Globus pallidus (tissue), 1 donor: ENCODE results near the gene FGF11.
A peak's percentile ranks its signal among the peaks of the same experiment; 100 is the strongest.

ENCODE experiments used
- DNase-seq: peaks from one replicate; pipeline ENCODE4 v3.0.0-alpha.2; 2015; ENCODE audit warnings: low spot score

The FGF11 gene

DNA sequence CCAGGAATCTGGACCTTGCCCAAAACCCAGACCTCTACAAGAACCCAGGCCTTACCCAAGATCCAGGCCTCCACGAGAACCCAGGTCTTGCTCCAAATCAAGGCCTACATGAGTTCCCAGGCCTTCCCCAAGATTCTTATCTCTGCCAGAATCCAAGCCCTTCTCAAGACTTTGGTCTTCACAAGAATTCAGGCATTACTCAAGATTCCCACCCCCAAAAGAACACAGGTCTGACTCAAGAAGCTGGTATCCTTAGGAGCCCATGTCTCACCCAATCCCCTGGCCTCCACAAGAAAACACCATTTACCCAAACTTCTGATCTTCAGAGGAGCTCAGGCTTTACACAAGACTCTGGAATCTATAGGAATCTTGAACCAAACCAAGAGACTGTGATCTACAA lies 8.1 kb upstream of the FGF11 start:
- no peak for DNase-seq

GRCh38 chr17:7432296-7432695 lies 7.0 kb upstream of the FGF11 start:
- no peak for DNase-seq

GRCh38 chr17:7435676-7436555 lies 3.4 kb upstream of the FGF11 start:
- DNase-seq, result no peak

- peak; percentile 76 for DNase-seq
Observed at GRCh38 chr17:7436556-7437368, 2.5 kb upstream of the FGF11 start.

GRCh38 chr17:7437369-7437863 lies 1.9 kb upstream of the FGF11 start:
- no peak for DNase-seq

GRCh38 chr17:7437950-7438614 lies 1.2 kb upstream of the FGF11 start:
- peak; percentile 59 for DNase-seq

DNA sequence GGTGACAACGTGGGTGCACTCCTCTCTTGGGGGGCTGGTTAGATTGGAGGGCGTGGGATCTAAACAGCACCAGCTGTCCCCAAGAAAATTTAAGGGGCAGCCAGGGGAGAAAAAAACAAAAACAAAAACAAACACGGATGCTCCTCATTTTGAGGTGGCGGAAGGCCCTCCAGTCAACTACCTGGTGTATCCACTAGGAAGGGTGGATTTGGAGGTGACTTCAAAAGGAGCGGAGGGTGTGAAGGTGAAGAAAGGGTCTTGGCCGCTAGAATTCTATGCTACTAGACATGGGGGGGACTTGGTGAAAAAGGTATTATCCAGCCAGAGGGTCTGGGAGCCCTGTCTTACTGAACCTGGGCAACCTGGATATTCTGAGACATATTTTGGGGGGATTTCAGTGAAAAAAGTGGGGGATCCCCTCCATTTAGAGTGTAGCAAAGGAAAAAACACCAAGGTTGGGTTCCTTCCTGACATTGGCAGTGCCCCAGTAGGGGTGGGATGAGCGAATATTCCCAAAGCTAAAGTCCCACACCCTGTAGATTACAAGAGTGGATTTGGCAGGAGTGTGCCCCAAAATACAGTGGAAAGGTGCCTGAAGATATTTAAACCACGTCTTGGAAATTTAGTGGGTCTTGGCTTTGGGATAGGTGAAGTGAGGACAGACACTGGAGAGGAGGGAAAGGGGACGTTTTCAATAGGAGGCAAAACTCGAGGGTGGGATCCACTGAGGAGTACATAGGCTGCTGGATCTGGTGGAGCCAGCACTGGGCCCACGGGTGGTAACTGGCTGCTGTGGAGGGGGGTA lies 454 bp upstream of the FGF11 start:
- DNase-seq, result no peak

GRCh38 chr17:7440113-7440833 lies 961 bp downstream of the FGF11 start:
- no peak for DNase-seq

DNA sequence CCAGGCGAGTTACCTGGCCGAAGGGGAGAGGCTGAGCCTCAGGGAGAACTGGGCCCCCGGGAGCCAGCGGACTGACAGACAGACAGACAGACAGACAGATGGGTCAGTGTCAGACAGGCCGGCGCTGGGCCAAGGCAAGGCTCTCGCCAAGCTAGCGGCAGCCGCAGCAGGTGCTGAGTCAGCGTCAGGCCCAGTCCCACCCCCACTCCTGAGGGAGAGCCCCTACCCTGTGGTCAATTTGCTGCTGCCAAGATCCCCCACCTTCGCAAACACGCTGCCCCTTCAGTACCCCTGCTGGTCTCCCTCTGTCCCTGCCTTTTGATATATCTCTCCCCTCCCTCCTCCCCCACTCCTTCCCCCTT lies 1.5 kb downstream of the FGF11 start:
- no peak for DNase-seq

DNA sequence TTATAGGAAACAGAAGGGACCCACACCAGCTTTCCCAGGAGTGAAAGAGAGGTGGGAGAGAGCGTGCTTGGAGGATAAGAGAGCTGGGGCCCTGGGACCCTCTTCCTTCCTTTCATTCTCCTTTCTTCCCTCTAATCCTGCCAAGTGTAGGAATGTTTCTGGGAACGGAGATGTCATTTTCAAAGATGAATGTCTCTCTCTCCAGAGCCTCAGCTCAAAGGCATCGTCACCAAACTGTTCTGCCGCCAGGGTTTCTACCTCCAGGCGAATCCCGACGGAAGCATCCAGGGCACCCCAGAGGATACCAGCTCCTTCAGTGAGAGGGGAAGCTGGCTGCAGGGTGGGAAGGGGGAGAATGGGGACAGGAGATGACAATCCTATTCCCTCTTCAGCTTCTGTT lies 2.0 kb downstream of the FGF11 start:
- DNase-seq, result no peak

GRCh38 chr17:7442142-7442541 lies 2.8 kb downstream of the FGF11 start:
- DNase-seq, result no peak

- DNase-seq, result no peak
Observed at GRCh38 chr17:7443499-7444485, 4.5 kb downstream of the FGF11 start.

- DNase-seq, result peak; percentile 84
Observed at GRCh38 chr17:7444682-7445618, 5.6 kb downstream of the FGF11 start, which contains the start of gene CHRNB1. TSS of gene CHRNB1 (plus strand) at chr17:7445061. CDS start at chr17:7445128, 67 bp downstream.

- DNase-seq, result no peak
Observed at GRCh38 chr17:7445619-7445968, 6.3 kb downstream of the FGF11 start.

DNA sequence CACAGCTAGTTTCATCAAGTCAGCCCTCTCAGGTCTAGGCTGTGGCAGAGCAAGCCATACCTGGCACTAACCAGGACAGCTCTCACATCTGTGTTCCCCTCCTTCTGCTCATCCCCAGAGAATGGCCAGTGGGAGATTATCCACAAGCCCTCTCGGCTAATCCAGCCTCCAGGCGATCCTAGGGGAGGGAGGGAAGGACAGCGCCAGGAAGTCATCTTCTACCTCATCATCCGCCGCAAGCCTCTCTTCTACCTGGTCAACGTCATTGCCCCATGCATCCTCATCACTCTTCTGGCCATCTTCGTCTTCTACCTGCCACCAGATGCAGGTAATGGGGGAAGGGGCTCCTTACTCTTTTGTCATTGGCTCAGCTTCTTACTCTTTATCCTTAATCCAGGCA lies 9.1 kb downstream of the FGF11 start:
- DNase-seq, result no peak

GRCh38 chr17:7459961-7460545 lies 20.7 kb downstream of the FGF11 start:
- DNase-seq, result no peak

- no peak for DNase-seq
Observed at GRCh38 chr17:7460850-7461660, 21.7 kb downstream of the FGF11 start.
